Suprapubic skin (tissue), 4 donors: ENCODE data around the gene SULT1A1. TPM values are rescaled to one million over a fixed set of nuclear protein-coding genes. Genes with fewer than 3 reads are reported as not detected.

Experiments
- DNase-seq, 2 donors: peaks; one replicate each; pipeline ENCODE4 v3.0.0-alpha.2; 2019; ENCODE audit warnings: low spot score in 2 of 2
- H3K27ac ChIP-seq: fragments of 200-600 bp; sonication (generic); one replicate; pipeline ENCODE4 v1.5.1; 2019
- H3K27me3 ChIP-seq: fragments of 200-600 bp; sonication (generic); one replicate; pipeline ENCODE4 v1.5.1; 2019
- H3K36me3 ChIP-seq: fragments of 200-600 bp; sonication (generic); one replicate; pipeline ENCODE4 v1.5.1; 2019
- H3K4me1 ChIP-seq: fragments of 200-600 bp; sonication (generic); one replicate; pipeline ENCODE4 v1.5.1; 2019
- H3K4me3 ChIP-seq: fragments of 200-600 bp; sonication (generic); one replicate; pipeline ENCODE4 v1.5.1; 2019; ENCODE audit warnings: mild to moderate bottlenecking
- H3K9me3 ChIP-seq: fragments of 200-600 bp; sonication (generic); one replicate; pipeline ENCODE4 v1.5.1; 2019
- CTCF ChIP-seq, 2 donors: fragments of 200-600 bp in 1 of 2; fragments of 450-650 bp in 1 of 2; sonication (generic) in 1 of 2; IDR thresholded peaks; one replicate each; pipeline ENCODE4 v1.5.1; 2016 to 2019; ENCODE audit warnings: antibody characterized with exemption in 2 of 2, mild to moderate bottlenecking in 1 of 2, moderate library complexity in 1 of 2
- EP300 ChIP-seq: sonication (generic); formaldehyde crosslinking; IDR thresholded peaks from one replicate; pipeline ENCODE4 v1.6.1; 2017; ENCODE audit warnings: antibody characterized with exemption
- POLR2A ChIP-seq, 2 donors: fragments of 450-650 bp; IDR thresholded peaks; one replicate each; pipeline ENCODE4 v1.6.1; 2017; ENCODE audit warnings: antibody characterized with exemption in 2 of 2, mild to moderate bottlenecking in 2 of 2, moderate library complexity in 2 of 2
- POLR2AphosphoS5 ChIP-seq, 3 donors: sonication (generic); formaldehyde crosslinking; IDR thresholded peaks; one replicate each; pipeline ENCODE4 v1.6.1; 2017; ENCODE audit warnings: antibody characterized with exemption in 3 of 3
- WGBS: methylation state at CpG from one replicate; pipeline ENCODE4 v1.1.5; 2018; 5-methylcytosine and 5-hydroxymethylcytosine counted together
- total RNA-seq, 4 donors: library from RNA; depleted of rRNA; stranded (reverse); fragments of >200 nt; gene quantifications; one replicate each; pipeline ENCODE4 v1.1.0, GENCODE V29; 2016

The SULT1A1 gene
- total RNA-seq, 4 donors from 2014 or later: 1.1 to 9.4 (median 2.6) TPM

DNA sequence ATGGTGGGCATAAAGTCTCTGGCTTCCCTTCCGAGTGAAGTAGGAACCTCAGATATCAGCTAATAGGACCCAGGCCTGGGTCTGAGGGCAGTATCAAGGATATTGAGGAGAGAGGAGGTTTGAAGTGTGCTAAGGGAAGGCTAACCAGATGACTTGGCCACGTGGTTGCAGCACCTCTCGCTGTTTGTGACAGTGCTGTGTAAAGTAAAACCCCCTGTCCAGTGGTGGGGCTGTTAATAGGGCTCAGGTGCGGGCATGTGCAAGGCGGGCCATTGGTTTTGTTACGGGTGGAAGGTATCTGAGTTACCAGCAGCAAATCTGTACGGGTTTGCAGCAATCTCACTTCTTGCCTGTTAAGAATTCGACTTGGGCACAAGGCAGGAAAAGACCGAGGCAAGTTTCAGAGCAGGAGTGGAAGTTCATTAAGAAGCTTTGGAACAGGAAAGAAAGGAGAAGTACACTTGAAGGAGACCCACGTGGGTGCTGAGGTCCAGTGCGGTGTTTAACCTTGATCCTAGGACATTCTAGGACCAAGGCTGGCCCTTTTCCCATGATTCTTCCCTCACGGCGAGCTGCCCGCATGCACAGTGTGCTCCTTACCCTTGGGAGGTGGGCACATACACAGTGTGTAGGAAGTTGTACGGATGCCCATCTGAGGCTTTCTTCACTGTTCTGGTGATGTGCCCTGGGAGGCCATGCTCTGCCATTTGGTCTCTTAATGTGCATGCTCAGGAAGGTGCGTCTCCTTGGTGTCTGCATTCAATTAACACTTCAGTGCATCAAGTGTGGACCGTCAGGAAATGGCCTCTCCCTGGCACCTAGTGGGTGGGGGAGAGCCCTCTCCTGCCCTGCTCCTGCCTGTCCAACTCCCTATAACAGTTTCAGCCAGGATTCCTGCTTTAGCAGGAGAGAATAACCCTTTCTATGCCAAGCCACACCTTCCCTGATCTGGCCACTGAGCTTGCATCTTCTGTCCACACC lies 35.8 kb downstream of the SULT1A1 start:
- Histone ChIP-seq H3K27me3 (no peaks in the 10 kb centered on the region), H3K9me3 (no peaks in the 10 kb centered on the region), H3K36me3 (no peaks in the 10 kb centered on the region), H3K27ac (no peak overlapping the region), H3K4me3 (no peak overlapping the region), H3K4me1 (peaks cover 3% of the 10 kb centered on the region)
- no peak for TF ChIP-seq CTCF (IDR thresholded peaks at IDR 0.05)
- no peak for TF ChIP-seq POLR2AphosphoS5 (IDR thresholded peaks at IDR 0.05)
- TF ChIP-seq POLR2A (IDR thresholded peaks at IDR 0.05): no peak
- no peak for TF ChIP-seq EP300
- WGBS: 84% methylated on average over 13 of the region's 17 CpGs
- no peak for DNase-seq

GRCh38 chr16:28572696-28573510 lies 36.9 kb downstream of the SULT1A1 start:
- no peaks in the 10 kb centered on the region for H3K36me3 ChIP-seq
- no peak overlapping the region for H3K27ac ChIP-seq

DNA sequence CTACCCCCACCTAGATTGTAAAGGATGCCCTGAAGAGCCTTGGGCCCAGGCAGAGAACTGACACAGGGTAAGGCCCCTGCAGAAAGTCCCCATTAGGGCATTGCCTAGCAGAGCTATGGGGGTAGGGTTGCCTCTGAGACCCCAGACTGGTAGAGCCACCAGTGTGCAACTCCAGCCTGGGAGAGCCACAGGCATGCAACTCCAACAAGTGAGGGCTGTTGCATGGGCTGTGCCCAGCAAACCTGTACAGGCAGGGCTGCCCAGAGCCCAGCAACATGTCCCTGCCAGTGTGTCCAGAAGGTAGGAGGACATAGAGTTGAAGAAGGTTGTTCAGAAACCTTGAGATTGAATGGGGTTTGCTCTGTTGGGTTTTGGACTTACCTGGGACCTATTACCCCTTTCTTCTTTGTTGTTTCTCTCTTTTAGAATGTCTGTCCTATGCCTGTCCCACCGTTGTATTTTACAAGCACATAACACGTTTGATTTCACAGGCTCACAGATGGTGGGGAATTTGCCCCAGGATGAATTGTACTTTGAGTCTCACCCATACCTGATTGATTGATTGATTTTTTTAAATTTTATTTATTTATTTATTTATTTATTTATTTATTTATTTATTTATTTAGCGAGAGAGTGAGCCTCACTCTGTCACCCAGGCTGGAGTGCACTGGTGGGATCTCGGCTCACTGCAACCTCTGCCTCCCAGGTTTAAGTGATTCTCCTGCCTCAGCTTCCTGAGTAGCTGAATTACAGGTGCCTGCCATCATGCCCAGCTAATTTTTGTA lies 39.7 kb downstream of the SULT1A1 start:
- Histone ChIP-seq H3K9me3 (peaks cover 9% of the 10 kb centered on the region), H3K4me3 (no peak overlapping the region), H3K36me3 (no peaks in the 10 kb centered on the region), H3K4me1 (peaks cover 3% of the 10 kb centered on the region), H3K27me3 (no peaks in the 10 kb centered on the region), H3K27ac (no peak overlapping the region)
- no peak for DNase-seq
- TF ChIP-seq CTCF (IDR thresholded peaks at IDR 0.05): no peak
- TF ChIP-seq POLR2A (IDR thresholded peaks at IDR 0.05): no peak
- no peak for TF ChIP-seq EP300
- no peak for TF ChIP-seq POLR2AphosphoS5 (IDR thresholded peaks at IDR 0.05)
- WGBS: 93% methylated on average over 4 of the region's 4 CpGs

More at GRCh38 chr16:28572696-28573510, 36.9 kb downstream of the SULT1A1 start:
- H3K27me3 ChIP-seq: no peaks in the 10 kb centered on the region
- no peak overlapping the region for H3K4me3 ChIP-seq
- no peaks in the 10 kb centered on the region for H3K9me3 ChIP-seq
- TF ChIP-seq CTCF (IDR thresholded peaks at IDR 0.05) (no peak), POLR2A (IDR thresholded peaks at IDR 0.05) (no peak), EP300 (no peak), POLR2AphosphoS5 (IDR thresholded peaks at IDR 0.05) (no peak)
- 55% methylated on average over 15 of the region's 15 CpGs for WGBS
- no peak for DNase-seq
- H3K4me1 ChIP-seq: peaks cover 3% of the 10 kb centered on the region

- TF ChIP-seq CTCF (IDR thresholded peaks at IDR 0.05) (no peak), POLR2A (IDR thresholded peaks at IDR 0.05) (no peak), POLR2AphosphoS5 (IDR thresholded peaks at IDR 0.05) (no peak), EP300 (no peak)
- H3K27me3 ChIP-seq: no peaks in the 10 kb centered on the region
- H3K9me3 ChIP-seq: peaks cover 9% of the 10 kb centered on the region
- H3K36me3 ChIP-seq: no peaks in the 10 kb centered on the region
- no peak for DNase-seq
- peaks cover 3% of the 10 kb centered on the region for H3K4me1 ChIP-seq
- no peak overlapping the region for H3K27ac ChIP-seq
- H3K4me3 ChIP-seq: no peak overlapping the region
- WGBS: 85% methylated on average over 5 of the region's 5 CpGs
Observed at GRCh38 chr16:28569021-28569420, 40.8 kb downstream of the SULT1A1 start.
